AG09319 (cell line): ENCODE measurements around the gene HIPK2.

Experiments
- DNase-seq: peaks from one replicate; pipeline ENCODE4 v3.0.0-alpha.2; 2010; ENCODE audit warnings: low read depth; ENCODE audit errors: extremely low read depth
- CTCF ChIP-seq: IDR thresholded peaks from 2 replicates; pipeline ENCODE4 v1.5.1; 2011; ENCODE audit warnings: low read depth, mild to moderate bottlenecking, inconsistent platforms, low read length, moderate library complexity

HIPK2 gene

GRCh38 chr7:139746652-139747051, 31.1 kb downstream of the HIPK2 start:
- DNase-seq = no peak
- no peak for TF ChIP-seq CTCF

GRCh38 chr7:139745678-139746143, 32.1 kb downstream of the HIPK2 start:
- no peak for DNase-seq
- no peak for TF ChIP-seq CTCF

- no peak for DNase-seq
- no peak for TF ChIP-seq CTCF
These were observed 32.8 kb downstream of the HIPK2 start for GRCh38 chr7:139744768-139745677.

GRCh38 chr7:139743967-139744767, 33.6 kb downstream of the HIPK2 start:
- no peak for TF ChIP-seq CTCF
- DNase-seq = no peak

GRCh38 chr7:139743267-139743966, 34.4 kb downstream of the HIPK2 start:
- DNase-seq = no peak
- no peak for TF ChIP-seq CTCF

- no peak for TF ChIP-seq CTCF
- no peak for DNase-seq
These were observed 35.9 kb downstream of the HIPK2 start for GRCh38 chr7:139741789-139742344.
